Activated CD4-positive, alpha-beta T cell treated with anti-CD3 and anti-CD28 coated beads for 36 hours (primary cell): ENCODE measurements around the gene PARPBP. TPM values are rescaled to one million over a fixed set of nuclear protein-coding genes. Genes with fewer than 3 reads are reported as not detected.
A peak's percentile ranks its signal among the peaks of the same experiment; 100 is the strongest.
"Not testable (repeated sequence)": the region's sequence is repeated elsewhere in the genome, so short reads cannot be mapped to it uniquely, and the experiment has no call there.

ENCODE experiments used
- ATAC-seq: fragments of 200-7000 bp; cut with Tn5 transposase; one replicate; pipeline ENCODE4 v1.10.0; 2021; ENCODE audit warnings: mild to moderate bottlenecking, moderate library complexity
- CTCF ChIA-PET: fragments of 350-600 bp; sonication (Branson Sonifier 250); formaldehyde crosslinking; loops from one replicate; lab custom pipeline; 2021; ENCODE audit warnings: antibody characterized with exemption; lab: Charles Lee
- POLR2A ChIA-PET: fragments of 350-600 bp; sonication (Branson Sonifier 250); formaldehyde crosslinking; loops from one replicate; lab custom pipeline; 2021; ENCODE audit warnings: antibody characterized with exemption, inconsistent platforms; lab: Charles Lee
- DNase-seq: peaks from one replicate; pipeline ENCODE4 v3.0.0-alpha.2; 2020
- H3K27ac Mint-ChIP-seq: one replicate; pipeline ENCODE4 v1.8.0; 2021; ENCODE audit warnings: mixed read lengths
- H3K27me3 Mint-ChIP-seq: one replicate; pipeline ENCODE4 v1.8.0; 2021; ENCODE audit warnings: mixed read lengths
- H3K36me3 Mint-ChIP-seq: one replicate; pipeline ENCODE4 v1.8.0; 2021; ENCODE audit warnings: low read depth, mixed read lengths
- H3K4me1 Mint-ChIP-seq: one replicate; pipeline ENCODE4 v1.8.0; 2021; ENCODE audit warnings: mixed read lengths
- H3K4me3 Mint-ChIP-seq: one replicate; pipeline ENCODE4 v1.8.0; 2021; ENCODE audit warnings: mild to moderate bottlenecking, moderate library complexity, mixed read lengths
- H3K9me3 Mint-ChIP-seq: one replicate; pipeline ENCODE4 v1.8.0; 2021; ENCODE audit warnings: low read depth, mixed read lengths
- intact Hi-C, 2 experiments: fragments of 100-400 bp; cut with DNase I in 1 of 2; cut with micrococcal nuclease in 1 of 2; formaldehyde crosslinking; loops; one replicate each; pipeline versions ENCODE4 v1.14.2 to v1.15.1; 2022 to 2024; cut with DNase I, micrococcal nuclease
- total RNA-seq, 2 experiments: library from RNA; stranded (reverse); gene quantifications; one replicate each; pipeline ENCODE4 v1.2.3, GENCODE V29; 2021

Gene PARPBP
- total RNA-seq, 2 experiments from 2014 or later = 21.7 to 26.4 TPM

DNA sequence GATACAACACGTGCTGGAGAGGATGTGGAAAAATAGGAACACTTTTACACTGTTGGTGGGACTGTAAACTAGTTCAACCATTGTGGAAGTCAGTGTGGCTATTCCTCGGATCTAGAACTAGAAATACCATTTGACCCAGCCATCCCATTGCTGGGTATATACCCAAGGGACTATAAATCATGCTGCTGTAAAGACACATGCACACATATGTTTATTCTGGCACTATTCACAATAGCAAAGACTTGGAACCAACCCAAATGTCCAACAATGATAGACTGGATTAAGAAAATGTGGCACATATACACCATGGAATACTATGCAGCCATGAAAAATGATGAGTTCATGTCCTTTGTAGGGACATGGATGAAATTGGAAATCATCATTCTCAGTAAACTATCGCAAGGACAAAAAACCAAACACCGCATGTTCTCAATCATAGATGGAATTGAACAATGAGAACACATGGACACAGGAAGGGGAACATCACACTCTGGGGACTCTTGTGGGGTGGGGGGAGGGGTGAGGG, 27.1 kb downstream of the PARPBP start:
- CTCF ChIA-PET, ATAC-seq, H3K4me1 Mint-ChIP-seq, H3K9me3 Mint-ChIP-seq, POLR2A ChIA-PET, H3K27ac Mint-ChIP-seq, DNase-seq, intact Hi-C loops, H3K36me3 Mint-ChIP-seq, H3K4me3 Mint-ChIP-seq, H3K27me3 Mint-ChIP-seq: not testable (repeated sequence)

DNA sequence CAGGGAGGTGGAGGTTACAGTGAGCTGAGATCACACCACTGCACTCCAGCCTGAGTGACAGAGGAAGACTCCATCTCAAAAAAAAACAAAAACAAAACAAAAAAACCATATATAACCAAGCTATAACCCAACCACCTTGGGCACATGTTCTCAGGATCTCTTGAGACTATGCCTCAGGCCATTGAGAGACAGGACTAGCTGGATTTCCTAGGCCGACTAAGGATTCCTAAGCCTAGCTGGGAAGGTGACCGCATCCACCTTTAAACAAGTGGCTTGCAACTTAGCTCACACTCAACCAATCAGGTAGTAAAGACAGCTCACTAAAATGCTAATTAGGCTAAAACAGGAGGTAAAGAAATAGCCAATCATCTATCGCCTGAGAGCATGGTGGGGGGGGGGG, 35.2 kb downstream of the PARPBP start:
- H3K4me1 Mint-ChIP-seq, intact Hi-C loops, POLR2A ChIA-PET, H3K9me3 Mint-ChIP-seq, H3K27ac Mint-ChIP-seq, DNase-seq, H3K27me3 Mint-ChIP-seq, ATAC-seq, H3K36me3 Mint-ChIP-seq, H3K4me3 Mint-ChIP-seq: not testable (repeated sequence)
- CTCF ChIA-PET = interaction anchor here (0.7 kb wide), 1 partner anchor 50 kb away, joined by 3 read pairs; no protein-coding TSS in a partner anchor

DNA sequence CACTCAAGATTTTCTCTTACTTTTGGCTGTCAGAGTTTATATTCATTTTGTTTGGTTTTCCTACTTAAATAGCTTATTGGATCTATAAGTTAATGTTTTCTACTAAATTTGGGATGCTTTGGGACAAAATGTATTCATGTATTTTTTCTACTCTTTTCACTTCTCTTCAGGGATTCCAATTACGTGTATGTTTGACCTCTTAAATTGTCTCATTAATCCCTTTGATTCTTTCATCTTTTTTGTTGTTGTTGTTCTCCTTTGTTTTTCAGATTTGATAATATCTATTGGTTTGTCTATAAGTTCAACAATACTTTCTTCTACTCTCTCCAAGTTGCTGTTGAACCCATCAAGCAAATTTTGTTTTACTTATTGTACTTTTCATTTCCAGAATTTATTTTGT, 43.4 kb downstream of the PARPBP start:
- peaks cover 11% of the 10 kb centered on the region for H3K4me1 Mint-ChIP-seq
- intact Hi-C loops = no loop called here
- no peak overlapping the region for H3K4me3 Mint-ChIP-seq
- no peak overlapping the region for H3K27ac Mint-ChIP-seq
- no peaks in the 10 kb centered on the region for H3K27me3 Mint-ChIP-seq
- ATAC-seq (no peak), DNase-seq (no peak)
- ChIA-PET POLR2A (no interaction called here), CTCF (no interaction called here)
- no peaks in the 10 kb centered on the region for H3K9me3 Mint-ChIP-seq
- H3K36me3 Mint-ChIP-seq = peaks cover 7% of the 10 kb centered on the region

- Mint-ChIP-seq H3K4me3 (no peak overlapping the region), H3K27ac (peak overlapping the region; percentile 14), H3K36me3 (peaks cover 10% of the 10 kb centered on the region), H3K27me3 (no peaks in the 10 kb centered on the region), H3K4me1 (peaks cover 14% of the 10 kb centered on the region), H3K9me3 (no peaks in the 10 kb centered on the region)
- intact Hi-C loops = loop anchor here in 1 of 2 experiments (2.0 to 5.0 kb wide), 2 partner anchors 29 to 231 kb away; partner anchors contain the start of gene PMCH
- ChIA-PET POLR2A (no interaction called here), CTCF (interaction anchor here (0.6 to 1.2 kb wide), 2 partner anchors 8 to 251 kb away, joined by 3 read pairs; no protein-coding TSS in a partner anchor)
- no peak for DNase-seq
- peak; percentile 78 for ATAC-seq
Observed at GRCh38 chr12:102167821-102168604, 48.0 kb downstream of the PARPBP start.

DNA sequence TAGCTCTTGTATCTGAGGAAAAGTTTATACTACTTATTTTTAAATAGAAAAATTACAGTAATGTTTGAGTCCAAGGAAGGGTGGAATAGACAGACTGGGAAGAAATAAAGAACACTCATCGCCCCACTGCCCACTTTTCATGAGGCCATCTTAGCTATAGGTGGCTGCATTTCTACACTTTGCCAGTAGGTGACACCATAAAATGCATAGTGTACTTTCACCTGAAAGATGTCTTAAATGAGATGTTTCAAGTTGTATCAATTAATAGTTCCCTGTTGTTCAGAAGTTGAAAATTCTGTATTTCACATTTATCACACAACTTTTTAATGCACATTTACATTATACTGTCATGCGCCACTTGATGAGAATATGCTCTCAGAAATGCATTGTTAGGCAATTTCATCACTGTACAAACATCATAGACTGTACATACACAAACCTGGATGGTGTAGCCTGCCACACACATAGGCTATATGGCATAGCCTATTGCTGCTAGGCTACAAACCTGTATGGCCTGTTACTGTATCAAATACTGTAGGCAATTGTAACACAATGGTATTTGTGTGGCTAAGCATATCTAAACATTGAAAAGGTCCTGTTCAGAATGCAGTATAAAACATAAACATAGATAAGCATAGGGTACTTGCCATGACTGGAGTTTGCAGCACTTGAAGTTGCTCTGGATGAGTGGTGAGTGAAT, 50.1 kb downstream of the PARPBP start:
- Mint-ChIP-seq H3K4me1 (peaks cover 14% of the 10 kb centered on the region), H3K4me3 (no peak overlapping the region), H3K36me3 (peaks cover 5% of the 10 kb centered on the region), H3K9me3 (no peaks in the 10 kb centered on the region), H3K27me3 (no peaks in the 10 kb centered on the region), H3K27ac (no peak overlapping the region)
- DNase-seq (peak; percentile 15), ATAC-seq (peak; percentile 60)
- intact Hi-C loops = loop anchor here (1.0 to 5.0 kb wide), 5 partner anchors 27 to 533 kb away; partner anchors contain the start of gene PMCH (in 1 of the 2)
- CTCF ChIA-PET = interaction anchor here (0.7 to 1.9 kb wide), 9 partner anchors 8 to 314 kb away, joined by 3 to 6 read pairs (median 4); no protein-coding TSS in a partner anchor
- POLR2A ChIA-PET = no interaction called here

- ChIA-PET CTCF (interaction anchor here (0.7 to 0.9 kb wide), 2 partner anchors 312 to 372 kb away, joined by 4 read pairs; no protein-coding TSS in a partner anchor), POLR2A (no interaction called here)
- no peak for DNase-seq
- Mint-ChIP-seq H3K4me3 (no peak overlapping the region), H3K27me3 (no peaks in the 10 kb centered on the region), H3K27ac (no peak overlapping the region), H3K9me3 (no peaks in the 10 kb centered on the region), H3K36me3 (peaks cover 3% of the 10 kb centered on the region), H3K4me1 (peaks cover 14% of the 10 kb centered on the region)
- intact Hi-C loops = loop anchor here (2.0 kb wide), 2 partner anchors 313 to 531 kb away; no protein-coding TSS in a partner anchor
- ATAC-seq = no peak
Observed at GRCh38 chr12:102171951-102172350, 52.0 kb downstream of the PARPBP start.

GRCh38 chr12:102172436-102172835, 52.5 kb downstream of the PARPBP start:
- Mint-ChIP-seq H3K27me3 (no peaks in the 10 kb centered on the region), H3K9me3 (no peaks in the 10 kb centered on the region), H3K36me3 (peaks cover 3% of the 10 kb centered on the region), H3K27ac (no peak overlapping the region), H3K4me1 (peaks cover 11% of the 10 kb centered on the region), H3K4me3 (no peak overlapping the region)
- DNase-seq (no peak), ATAC-seq (no peak)
- CTCF ChIA-PET = interaction anchor here (0.7 to 0.9 kb wide), 2 partner anchors 312 to 371 kb away, joined by 4 read pairs; no protein-coding TSS in a partner anchor
- intact Hi-C loops = no loop called here
- POLR2A ChIA-PET = no interaction called here

- ChIA-PET CTCF (interaction anchor here (0.9 to 1.5 kb wide), 2 partner anchors 9 to 15 kb away, joined by 3 to 4 read pairs; no protein-coding TSS in a partner anchor), POLR2A (no interaction called here)
- H3K36me3 Mint-ChIP-seq = peaks cover 3% of the 10 kb centered on the region
- H3K27me3 Mint-ChIP-seq = no peaks in the 10 kb centered on the region
- no peaks in the 10 kb centered on the region for H3K9me3 Mint-ChIP-seq
- peaks cover 3% of the 10 kb centered on the region for H3K4me1 Mint-ChIP-seq
- no peak overlapping the region for H3K4me3 Mint-ChIP-seq
- ATAC-seq = no peak
- intact Hi-C loops = no loop called here
- H3K27ac Mint-ChIP-seq = no peak overlapping the region
- DNase-seq = no peak
Observed at GRCh38 chr12:102174117-102174516, 54.1 kb downstream of the PARPBP start.

GRCh38 chr12:102174761-102175160, 54.8 kb downstream of the PARPBP start:
- Mint-ChIP-seq H3K4me1 (no peaks in the 10 kb centered on the region), H3K36me3 (no peaks in the 10 kb centered on the region), H3K4me3 (no peak overlapping the region), H3K9me3 (no peaks in the 10 kb centered on the region), H3K27me3 (no peaks in the 10 kb centered on the region), H3K27ac (no peak overlapping the region)
- no peak for DNase-seq
- ChIA-PET CTCF (interaction anchor here (1.5 kb wide), 1 partner anchor 16 kb away, joined by 4 read pairs; no protein-coding TSS in a partner anchor), POLR2A (no interaction called here)
- no peak for ATAC-seq
- intact Hi-C loops = no loop called here

DNA sequence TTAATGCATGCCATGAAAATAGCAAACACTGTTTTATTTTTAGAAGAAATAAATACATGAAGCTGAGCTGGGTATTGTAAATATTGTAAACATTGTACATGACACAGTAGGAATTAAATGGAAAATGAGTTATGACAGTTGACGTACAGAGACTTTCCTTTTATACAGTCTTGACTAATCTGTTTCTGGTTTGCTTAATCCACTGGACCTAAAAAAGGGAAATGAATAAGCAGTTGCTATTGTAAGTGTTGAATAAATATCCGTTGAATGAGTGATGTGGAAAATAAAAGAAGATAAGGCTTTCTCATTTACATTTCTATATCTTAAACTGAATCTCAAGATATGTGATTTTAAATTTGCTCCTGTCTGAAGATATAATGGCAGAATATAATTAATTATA, 62.7 kb downstream of the PARPBP start:
- Mint-ChIP-seq H3K27me3 (no peaks in the 10 kb centered on the region), H3K4me1 (no peaks in the 10 kb centered on the region), H3K36me3 (no peaks in the 10 kb centered on the region), H3K9me3 (no peaks in the 10 kb centered on the region), H3K4me3 (no peak overlapping the region), H3K27ac (no peak overlapping the region)
- intact Hi-C loops = no loop called here
- POLR2A ChIA-PET = no interaction called here
- CTCF ChIA-PET = interaction anchor here (1.7 kb wide), 1 partner anchor 13 kb away, joined by 5 read pairs; no protein-coding TSS in a partner anchor
- no peak for DNase-seq
- ATAC-seq = no peak

- Mint-ChIP-seq H3K27ac (no peak overlapping the region), H3K4me3 (no peak overlapping the region), H3K27me3 (no peaks in the 10 kb centered on the region), H3K9me3 (no peaks in the 10 kb centered on the region), H3K4me1 (peaks cover 11% of the 10 kb centered on the region), H3K36me3 (peaks cover 3% of the 10 kb centered on the region)
- ChIA-PET CTCF (interaction anchor here (0.9 kb wide), 1 partner anchor 30 kb away, joined by 3 read pairs; no protein-coding TSS in a partner anchor), POLR2A (no interaction called here)
- ATAC-seq = no peak
- intact Hi-C loops = loop anchor here in 1 of 2 experiments (2.0 kb wide), 1 partner anchor 27 kb away; no protein-coding TSS in a partner anchor
- no peak for DNase-seq
Observed at GRCh38 chr12:102195826-102196225, 75.8 kb downstream of the PARPBP start.
